GM18502 (cell line): ENCODE measurements around the gene STAG1.
"Not testable (repeated sequence)": the region's sequence is repeated elsewhere in the genome, so short reads cannot be mapped to it uniquely, and the experiment has no call there.

Experiments
- ATAC-seq: cut with Tn5 transposase; IDR thresholded peaks from one replicate; pipeline ENCODE4 v1.9.1; 2021; ENCODE audit warnings: mild to moderate bottlenecking; ENCODE audit not compliant: unreplicated experiment, poor library complexity

STAG1 gene

DNA sequence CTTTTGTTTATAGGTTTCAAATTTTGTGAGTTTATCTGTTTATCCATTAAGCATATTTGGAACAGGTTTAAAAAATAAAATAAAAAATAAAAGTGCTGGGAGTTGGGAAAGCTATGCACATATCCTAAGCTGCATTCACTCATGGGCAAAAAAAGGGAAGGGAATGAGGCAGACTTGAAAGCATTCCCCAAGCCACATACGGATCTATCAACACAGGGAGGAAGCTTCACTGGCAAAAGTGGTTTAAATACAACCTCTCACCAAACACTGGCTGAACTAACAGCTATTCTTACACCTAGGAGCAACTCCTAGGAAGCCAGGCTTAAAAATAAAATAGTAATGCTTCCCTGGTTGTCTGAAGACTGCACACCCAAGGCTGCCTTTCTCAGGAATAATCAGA, 400.8 kb downstream of the STAG1 start:
- ATAC-seq: no peak

- ATAC-seq: no peak
These were observed 401.6 kb downstream of the STAG1 start for GRCh38 chr3:136350557-136350956.

- ATAC-seq: no peak
These were observed 402.0 kb downstream of the STAG1 start for GRCh38 chr3:136350132-136350531.

DNA sequence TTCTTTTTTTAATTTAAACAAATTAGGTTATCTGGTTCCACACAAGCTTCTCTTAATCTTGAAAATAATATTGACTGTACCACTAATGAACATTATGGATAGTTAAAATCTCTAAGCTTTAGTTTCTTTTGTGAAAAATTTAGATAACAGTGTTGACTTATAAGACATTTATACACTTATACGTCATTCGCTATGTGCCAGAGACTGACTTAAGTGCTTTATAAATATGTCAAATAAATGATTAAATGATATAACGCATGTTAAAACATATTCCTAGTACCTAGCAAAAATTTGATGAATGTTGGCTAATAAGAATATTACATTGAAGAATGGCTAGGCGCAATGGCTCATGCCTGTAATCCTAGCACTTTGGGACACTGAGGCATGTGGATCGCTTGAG, 405.7 kb downstream of the STAG1 start:
- no peak for ATAC-seq

DNA sequence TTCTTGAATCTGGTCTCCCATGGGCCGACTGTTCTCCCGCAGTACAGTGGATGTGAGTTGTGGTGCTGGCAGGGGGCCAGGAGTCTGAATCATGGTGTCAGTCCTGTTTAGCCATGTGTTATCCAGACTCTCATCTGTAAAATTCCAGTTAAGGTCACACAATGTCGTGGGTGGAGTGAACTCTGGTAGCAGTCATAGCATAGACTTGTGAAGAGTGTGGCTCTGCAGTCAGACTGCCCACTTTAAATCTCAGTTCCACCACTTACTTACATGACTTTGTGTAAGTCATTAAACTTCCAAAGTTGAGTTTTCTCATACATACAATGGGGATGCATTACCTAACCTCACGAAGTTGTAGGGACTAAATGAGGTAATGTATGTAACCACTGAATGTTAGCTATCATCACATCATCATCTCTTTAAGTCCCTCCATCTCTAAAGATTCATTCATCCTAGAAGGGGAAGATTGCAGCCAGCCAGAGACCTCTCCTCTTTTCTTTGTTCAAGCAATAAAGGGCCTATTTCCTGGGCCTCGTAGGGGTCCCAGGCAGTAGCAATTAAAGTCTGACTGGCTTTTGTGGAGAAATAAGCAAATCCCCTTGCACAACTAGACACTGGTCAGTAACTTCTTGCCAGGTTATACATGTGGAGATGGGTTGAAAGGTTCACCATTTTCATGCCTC, 408.2 kb downstream of the STAG1 start:
- no peak for ATAC-seq

DNA sequence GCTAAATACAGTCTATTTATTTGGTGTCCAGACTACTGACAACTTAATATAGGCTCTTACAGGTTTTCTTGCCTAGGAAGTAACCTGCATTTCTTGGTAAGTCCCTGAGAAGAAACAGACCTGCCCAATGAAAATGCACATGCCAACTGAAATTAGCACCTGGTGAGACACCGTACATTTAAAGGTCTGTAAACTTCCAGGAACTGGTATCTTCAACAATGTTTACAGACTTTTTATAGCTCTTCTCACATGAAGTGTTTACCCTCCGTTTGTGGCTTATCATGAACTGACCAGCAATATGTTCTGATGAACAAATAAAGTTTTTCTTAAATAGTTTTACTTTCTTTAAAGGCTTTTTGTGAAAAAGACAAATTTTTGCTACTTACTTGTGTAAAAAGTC, 408.7 kb downstream of the STAG1 start:
- ATAC-seq: no peak

DNA sequence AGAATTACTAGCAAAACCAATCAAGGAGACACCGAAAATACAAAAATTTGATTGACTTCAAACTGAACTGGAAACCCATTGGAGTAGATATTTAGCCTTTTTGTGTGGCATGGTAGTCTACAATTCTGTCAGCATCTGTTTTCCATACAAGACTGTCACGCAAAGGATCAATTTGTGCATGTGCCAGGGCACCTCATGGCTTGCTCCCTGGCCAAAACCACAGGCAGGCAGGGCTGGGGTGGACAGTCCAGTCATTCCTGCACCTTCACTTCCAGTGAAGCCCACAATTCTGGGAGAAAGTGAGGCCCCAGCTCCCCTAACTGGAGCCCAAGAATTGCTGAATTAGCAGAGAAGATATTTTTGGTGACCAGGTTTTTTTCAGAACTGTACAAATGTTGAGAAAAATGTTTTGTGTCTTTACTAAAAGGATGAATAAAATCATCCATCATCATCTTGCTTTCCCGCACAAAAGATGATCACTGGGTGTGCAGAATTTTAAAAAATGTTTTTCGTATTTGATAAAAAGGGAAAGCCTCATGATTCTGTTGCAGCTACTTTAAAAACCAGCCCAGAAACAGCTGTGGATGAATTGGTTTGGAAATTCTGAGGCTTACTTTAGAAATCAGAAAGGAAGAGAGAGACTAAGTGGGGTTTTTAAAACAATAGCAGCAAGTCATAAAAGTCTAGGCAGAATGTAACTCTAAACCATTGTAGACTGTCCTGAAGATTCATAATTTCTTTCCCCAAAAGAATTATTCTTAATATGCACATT, 415.7 kb downstream of the STAG1 start:
- no peak for ATAC-seq

GRCh38 chr3:136334726-136335125, 417.5 kb downstream of the STAG1 start:
- not testable (repeated sequence) for ATAC-seq

GRCh38 chr3:136334209-136334608, 418.0 kb downstream of the STAG1 start:
- ATAC-seq: no peak

DNA sequence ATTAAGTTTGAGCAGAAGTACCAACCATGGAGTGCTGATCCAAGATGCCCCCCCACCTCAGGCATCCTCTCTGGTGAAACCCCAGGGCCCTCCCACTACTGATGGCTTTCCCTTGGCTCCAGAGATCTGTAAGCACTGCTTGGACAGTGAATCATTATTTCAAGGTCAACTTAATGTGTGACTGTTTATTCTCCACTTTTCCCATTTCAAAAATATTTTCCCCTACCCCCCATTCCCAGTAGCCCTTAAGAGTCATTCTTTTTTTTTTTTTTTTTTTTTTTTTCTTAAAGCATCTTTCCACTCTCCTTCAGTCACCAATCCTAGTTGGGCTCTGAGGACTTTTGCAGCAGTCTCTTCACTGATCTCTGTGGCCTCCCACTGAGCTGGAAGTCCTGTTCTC, 419.4 kb downstream of the STAG1 start:
- ATAC-seq: no peak

DNA sequence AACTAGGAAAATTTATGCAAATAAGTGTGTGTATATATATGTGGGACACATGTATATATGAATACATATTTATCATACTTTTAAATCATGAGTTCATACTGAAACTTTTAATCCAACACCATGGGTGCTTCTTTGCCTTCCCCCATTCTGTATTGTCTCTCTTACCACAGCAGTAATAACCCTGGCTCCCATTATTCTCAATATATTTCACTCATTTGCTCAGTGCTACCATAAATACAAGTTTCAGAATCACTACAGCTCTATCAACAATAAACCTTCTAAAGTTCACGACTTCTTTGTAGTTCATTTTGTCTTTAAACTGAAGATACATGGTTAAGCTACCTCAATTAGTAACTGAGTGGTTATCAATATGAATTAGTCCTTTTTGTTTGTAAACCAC, 419.9 kb downstream of the STAG1 start:
- no peak for ATAC-seq

GRCh38 chr3:136330900-136331299, 421.3 kb downstream of the STAG1 start:
- ATAC-seq: no peak

GRCh38 chr3:136329593-136329992, 422.6 kb downstream of the STAG1 start:
- ATAC-seq: no peak

DNA sequence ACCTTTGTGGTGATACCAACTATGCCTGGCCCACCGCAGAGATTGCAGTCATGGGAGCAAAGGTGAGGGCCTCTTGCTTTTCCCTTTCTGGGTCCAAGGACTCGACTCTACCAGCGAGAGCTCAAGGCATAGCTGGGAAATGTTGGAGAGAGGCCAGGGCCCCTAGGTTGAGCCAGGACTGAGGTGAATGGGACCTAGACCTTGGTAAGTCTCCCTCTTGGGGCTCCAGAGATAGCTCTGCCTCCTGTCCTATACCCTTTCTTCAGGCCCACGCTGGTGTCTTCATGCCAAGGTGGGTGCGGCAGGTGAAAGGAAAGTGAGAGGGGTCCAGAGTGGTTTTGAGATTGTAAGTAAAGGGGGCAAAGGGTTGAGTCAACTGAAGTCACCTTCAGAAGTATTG, 424.5 kb downstream of the STAG1 start:
- ATAC-seq: no peak

DNA sequence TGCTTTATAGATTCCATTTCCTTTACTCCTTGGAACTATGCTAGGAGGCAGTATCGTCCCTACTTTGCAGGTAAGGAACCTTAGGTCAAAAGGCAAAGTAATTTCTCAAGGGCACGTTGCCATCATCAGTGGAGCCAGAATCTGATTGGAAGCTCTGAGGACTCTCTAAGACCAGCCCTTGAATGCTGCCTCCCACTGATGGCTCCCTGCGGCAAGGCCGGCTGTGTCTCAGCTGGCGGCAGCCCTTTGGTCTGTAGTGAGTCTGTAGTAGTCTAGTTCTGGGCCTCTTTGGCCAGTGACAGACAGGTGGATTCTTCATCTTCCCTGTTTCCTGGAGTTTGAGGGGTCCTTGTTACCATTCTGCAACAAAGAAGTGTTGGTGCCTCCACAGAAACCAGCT, 425.9 kb downstream of the STAG1 start:
- ATAC-seq: no peak

DNA sequence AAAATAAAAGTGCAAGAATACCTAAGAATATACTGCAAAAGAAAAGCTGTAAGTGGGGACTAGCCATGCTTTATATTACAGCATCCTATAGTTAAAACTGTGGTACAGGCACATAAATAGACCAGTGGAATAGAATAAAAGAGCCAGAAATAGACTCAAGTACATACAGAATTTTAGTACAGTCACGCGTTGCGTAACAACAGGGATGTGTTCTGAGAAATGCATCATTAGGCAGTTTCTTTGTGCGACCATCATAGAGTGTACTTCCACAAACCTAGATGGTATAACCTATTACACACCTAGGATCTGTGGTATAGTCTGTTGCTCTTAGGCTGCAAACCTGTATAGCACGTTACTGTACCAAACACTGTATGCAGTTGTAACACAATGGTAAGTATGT, 440.2 kb downstream of the STAG1 start:
- no peak for ATAC-seq

GRCh38 chr3:136311261-136311660, 440.9 kb downstream of the STAG1 start:
- no peak for ATAC-seq

DNA sequence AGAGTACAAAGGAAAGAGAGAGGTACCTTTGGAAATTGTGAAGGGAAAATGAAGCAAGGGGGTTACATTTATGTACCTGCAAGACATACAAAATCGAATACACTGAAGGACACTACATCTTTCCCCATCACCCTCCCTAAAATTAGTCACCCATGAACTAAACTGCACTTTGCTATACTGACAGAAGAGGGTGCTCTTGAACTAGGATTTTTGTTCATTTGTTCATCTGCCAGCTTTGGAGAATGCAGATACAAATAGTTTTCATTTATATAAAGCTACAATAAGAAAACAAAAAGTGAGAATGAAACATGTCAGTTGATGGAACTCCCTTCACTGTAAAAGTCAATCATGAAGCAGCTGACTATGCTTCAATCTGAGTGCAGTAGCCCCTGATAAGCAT, 446.3 kb downstream of the STAG1 start:
- no peak for ATAC-seq

DNA sequence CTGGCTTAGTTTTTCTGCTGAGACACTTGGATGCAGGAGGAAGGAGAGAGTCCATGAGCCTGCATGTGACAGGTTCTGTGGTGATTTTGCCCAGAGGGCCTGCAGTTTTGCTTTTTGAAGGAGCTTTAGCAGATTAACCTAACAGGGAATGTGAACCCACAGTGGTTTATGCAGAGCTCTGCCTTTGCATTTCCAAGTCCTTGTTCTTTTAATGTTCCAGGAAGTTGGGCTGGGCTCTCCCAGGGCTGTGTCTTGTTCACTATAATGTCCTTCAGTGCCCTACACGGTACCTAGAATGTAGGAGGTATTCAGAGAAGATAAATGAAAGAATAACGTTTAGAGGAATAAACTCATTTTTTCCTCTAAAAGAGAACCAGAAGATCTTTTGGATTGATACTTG, 451.7 kb downstream of the STAG1 start:
- ATAC-seq: no peak

DNA sequence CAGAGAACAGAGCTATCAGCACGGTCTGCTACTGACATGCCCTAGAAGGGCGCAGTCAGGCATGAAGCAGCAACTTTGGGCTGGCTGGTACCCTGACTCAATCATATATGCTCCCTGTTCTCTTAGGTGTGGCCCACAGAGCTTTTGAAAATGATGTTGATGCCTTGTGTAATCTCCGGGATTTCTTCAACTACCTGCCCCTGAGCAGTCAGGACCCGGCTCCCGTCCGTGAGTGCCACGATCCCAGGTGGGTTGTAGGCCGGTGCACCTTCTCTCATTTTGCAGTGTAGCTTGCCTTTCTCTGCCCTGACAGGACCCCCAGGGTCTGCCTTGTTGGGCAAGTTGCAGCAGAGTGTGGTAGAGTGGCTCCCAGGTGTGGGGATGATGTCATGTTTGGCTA, 454.4 kb downstream of the STAG1 start:
- ATAC-seq: no peak

DNA sequence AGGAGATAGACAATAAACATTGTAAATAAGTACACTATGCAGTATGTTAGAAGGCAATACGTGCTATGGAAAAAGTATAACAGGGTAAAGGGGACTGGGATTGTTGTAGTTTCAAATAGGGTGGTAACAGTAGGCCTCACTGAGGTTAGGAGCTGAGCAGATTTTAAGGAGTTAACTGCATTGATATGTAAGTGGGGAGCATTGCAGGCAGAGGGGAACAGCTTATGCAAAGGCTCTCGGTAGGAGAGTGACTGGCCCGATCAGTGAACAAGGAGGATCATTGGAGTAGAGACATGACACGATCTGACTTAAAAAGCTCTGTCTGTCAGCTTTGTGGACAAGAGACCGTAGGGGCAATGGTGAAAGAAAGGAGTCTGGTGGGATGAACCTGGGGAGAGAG, 455.2 kb downstream of the STAG1 start:
- no peak for ATAC-seq

DNA sequence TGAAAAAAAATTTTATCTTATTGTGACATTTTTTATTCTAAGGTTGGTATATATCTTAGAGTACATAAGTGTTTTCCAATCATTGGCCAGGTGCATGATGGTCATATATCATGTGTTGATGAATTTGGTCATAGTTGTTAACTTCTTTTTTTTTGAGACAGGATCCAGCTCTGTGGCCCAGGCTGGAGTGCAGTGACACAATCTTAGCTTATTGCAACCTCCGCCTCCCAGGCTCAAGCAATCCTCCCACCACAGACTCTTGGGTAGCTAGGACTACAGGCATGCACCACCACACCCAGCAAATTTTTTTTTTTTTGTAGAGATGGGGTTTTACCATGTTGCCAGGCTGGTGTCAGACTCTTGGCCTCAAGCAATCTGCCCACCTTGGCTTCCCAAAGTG, 458.0 kb downstream of the STAG1 start:
- ATAC-seq: no peak
